H7 (cell line): ENCODE measurements around the gene TRAK2. TPM values are rescaled to one million over a fixed set of nuclear protein-coding genes. Genes with fewer than 3 reads are reported as not detected.
"Not testable (repeated sequence)": the region's sequence is repeated elsewhere in the genome, so short reads cannot be mapped to it uniquely, and the experiment has no call there.

ENCODE experiments used
- DNase-seq: peaks from one replicate; pipeline ENCODE4 v3.0.0; 2012
- H3K27me3 ChIP-seq: 2 replicates; pipeline ENCODE4 v1.6.0; 2011; ENCODE audit warnings: mild to moderate bottlenecking, low read length; ENCODE audit not compliant: control insufficient read depth, insufficient read depth
- H3K36me3 ChIP-seq: replicated peaks from 2 replicates; pipeline ENCODE4 v1.5.1; 2011; ENCODE audit warnings: low read length; ENCODE audit not compliant: control insufficient read depth, insufficient read depth
- H3K4me3 ChIP-seq: 2 replicates; pipeline ENCODE4 v1.5.1; 2011; ENCODE audit warnings: low read depth, mild to moderate bottlenecking, control low read depth, low read length, moderate library complexity; ENCODE audit not compliant: insufficient read depth
- total RNA-seq: library from RNA; depleted of rRNA; stranded (reverse); fragments of >200 nt; shearing (Covaris generic); gene quantifications from 2 replicates; pipeline ENCODE4 v1.2.3, GENCODE V29; 2014

Gene TRAK2
- total RNA-seq, 1 experiment from 2014 or later = 9.0 TPM

- no peaks in the 10 kb centered on the region for H3K27me3 ChIP-seq
- H3K36me3 ChIP-seq = peaks cover 5% of the 10 kb centered on the region
- DNase-seq = no peak
- no peak overlapping the region for H3K4me3 ChIP-seq
These were observed 72.5 kb downstream of the TRAK2 start for GRCh38 chr2:201378496-201379397.

- Histone ChIP-seq H3K4me3 (no peak overlapping the region), H3K27me3 (no peaks in the 10 kb centered on the region), H3K36me3 (peaks cover 5% of the 10 kb centered on the region)
- no peak for DNase-seq
These were observed 74.0 kb downstream of the TRAK2 start for GRCh38 chr2:201377218-201377617.

DNA sequence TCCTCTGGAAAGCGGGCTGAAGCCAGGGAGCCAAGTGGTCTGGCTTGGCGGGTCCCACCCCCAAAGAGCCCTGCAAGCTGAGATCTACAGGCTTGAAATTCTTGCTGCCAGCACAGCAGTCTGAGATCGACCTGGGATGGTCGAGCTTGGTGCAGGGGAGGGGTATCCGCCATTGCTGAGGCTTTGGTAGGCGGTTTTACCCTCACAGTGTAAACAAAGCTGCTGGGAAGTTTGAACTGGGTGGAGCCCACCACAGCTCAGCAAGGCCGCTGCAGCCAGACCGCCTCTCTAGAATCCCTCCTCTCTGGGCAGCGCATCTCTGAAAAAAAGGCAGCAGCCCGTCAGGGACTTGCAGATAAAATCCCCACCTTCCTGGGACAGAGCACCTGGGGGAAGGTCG lies 81.5 kb downstream of the TRAK2 start:
- H3K4me3 ChIP-seq = no peak overlapping the region
- no peaks in the 10 kb centered on the region for H3K27me3 ChIP-seq
- DNase-seq = no peak
- no peaks in the 10 kb centered on the region for H3K36me3 ChIP-seq

- not testable (repeated sequence) for DNase-seq, H3K27me3 ChIP-seq, H3K4me3 ChIP-seq, H3K36me3 ChIP-seq
These were observed 81.9 kb downstream of the TRAK2 start for GRCh38 chr2:201369318-201369717.

DNA sequence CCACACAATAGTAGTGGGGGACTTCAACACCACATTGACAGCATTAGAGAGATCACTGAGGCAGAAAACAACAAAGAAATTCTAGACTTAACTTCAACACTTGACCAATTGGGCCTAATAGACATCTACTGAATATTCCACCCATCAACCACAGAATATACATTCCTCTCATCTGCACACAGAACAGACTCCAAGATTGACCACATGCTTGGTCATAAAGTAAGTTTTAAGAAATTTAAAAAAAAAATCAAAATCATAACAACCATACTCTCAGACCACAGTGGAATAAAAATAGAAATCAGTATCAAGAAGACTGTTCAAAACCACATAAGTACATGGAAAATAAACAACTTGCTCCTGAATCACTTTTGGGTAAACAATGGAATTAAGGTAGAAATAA lies 85.1 kb downstream of the TRAK2 start:
- no peak overlapping the region for H3K4me3 ChIP-seq
- H3K36me3 ChIP-seq = no peaks in the 10 kb centered on the region
- no peaks in the 10 kb centered on the region for H3K27me3 ChIP-seq
- no peak for DNase-seq

GRCh38 chr2:201363857-201364560 lies 87.2 kb downstream of the TRAK2 start:
- peak; percentile 42 for DNase-seq
- H3K27me3 ChIP-seq = no peaks in the 10 kb centered on the region
- no peaks in the 10 kb centered on the region for H3K36me3 ChIP-seq

GRCh38 chr2:201362396-201362795 lies 88.9 kb downstream of the TRAK2 start:
- Histone ChIP-seq H3K4me3 (no peak overlapping the region), H3K36me3 (no peaks in the 10 kb centered on the region), H3K27me3 (no peaks in the 10 kb centered on the region)
- DNase-seq = no peak

More at GRCh38 chr2:201363857-201364560, 87.2 kb downstream of the TRAK2 start:
- no peak overlapping the region for H3K4me3 ChIP-seq

DNA sequence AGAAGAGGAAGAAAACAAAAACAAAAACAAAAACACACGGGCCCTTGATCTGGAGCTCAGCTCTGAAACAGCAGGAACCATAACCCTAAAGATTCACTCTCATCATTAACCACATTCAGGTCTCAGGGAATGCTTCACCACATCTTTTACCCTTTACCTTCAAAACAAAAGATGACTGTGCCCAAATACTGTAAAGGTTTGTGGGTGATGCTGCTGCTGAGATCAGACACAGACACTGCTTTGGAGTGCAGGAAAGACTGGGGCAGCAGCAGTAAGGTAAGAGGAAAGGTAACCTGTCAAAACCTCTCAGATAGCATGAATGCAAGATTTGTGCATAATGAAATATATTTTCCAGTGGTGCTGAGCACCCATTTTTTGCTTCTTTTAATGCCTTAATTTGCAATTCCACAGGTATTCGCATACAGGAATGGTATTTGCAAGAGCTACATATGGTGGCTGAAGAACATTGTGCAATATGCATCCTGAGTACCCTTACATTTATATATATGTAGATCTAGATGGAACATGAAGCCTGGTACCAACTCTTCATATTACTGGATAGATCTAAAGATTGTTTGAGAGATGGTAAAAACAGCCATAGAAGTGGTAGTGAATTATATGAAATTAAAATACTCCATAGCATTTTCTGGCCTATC lies 90.1 kb downstream of the TRAK2 start:
- H3K4me3 ChIP-seq = no peak overlapping the region
- DNase-seq = no peak
- H3K27me3 ChIP-seq = no peaks in the 10 kb centered on the region
- H3K36me3 ChIP-seq = no peaks in the 10 kb centered on the region

DNA sequence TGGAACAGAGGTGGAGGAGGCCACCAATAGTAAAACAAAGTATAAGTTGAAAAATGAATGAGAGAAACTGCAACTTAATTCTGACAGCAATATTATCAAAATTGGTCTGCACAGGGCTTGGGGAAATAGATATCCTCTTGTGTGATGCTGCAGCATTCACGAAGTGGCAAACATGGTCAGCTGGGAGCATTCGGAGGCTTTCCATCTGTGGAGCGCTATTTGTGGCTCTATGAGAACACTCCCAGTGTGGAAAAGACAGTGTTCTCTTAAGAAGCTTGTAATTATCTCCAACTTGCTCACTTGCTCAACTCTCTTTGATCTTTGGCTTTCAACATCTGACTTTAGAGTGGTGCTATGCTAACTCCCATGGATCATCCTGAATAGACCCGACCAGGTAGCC lies 91.0 kb downstream of the TRAK2 start:
- no peaks in the 10 kb centered on the region for H3K36me3 ChIP-seq
- no peak for DNase-seq
- H3K4me3 ChIP-seq = no peak overlapping the region
- no peaks in the 10 kb centered on the region for H3K27me3 ChIP-seq

DNA sequence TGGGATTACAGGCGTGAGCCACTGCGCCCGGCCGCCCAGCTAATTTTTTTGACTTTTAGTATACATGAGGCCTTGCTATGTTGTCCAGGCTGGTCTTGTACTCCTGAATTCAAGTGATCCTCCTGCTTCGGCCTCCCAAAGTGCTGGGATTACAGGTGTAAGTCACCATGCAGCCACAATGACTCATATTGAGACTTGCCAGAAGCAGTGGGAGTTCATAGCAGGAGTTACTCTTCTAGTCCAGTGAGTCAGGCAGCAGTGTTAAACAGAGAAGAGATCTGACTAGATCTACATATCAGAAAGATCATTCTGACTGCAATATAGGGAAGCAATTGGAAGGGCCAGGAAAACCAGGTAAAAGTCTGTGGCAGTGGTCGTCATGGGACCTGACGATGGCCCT lies 92.6 kb downstream of the TRAK2 start:
- no peak for DNase-seq
- Histone ChIP-seq H3K4me3 (no peak overlapping the region), H3K36me3 (no peaks in the 10 kb centered on the region), H3K27me3 (no peaks in the 10 kb centered on the region)

GRCh38 chr2:201357221-201357620 lies 94.0 kb downstream of the TRAK2 start, which contains the start of gene FLACC1:
TSS of gene FLACC1 (minus strand) at chr2:201357345. CDS start at chr2:201351404, 5,941 bp downstream.
- no peak within 1 kb of the TSS for H3K4me3 ChIP-seq
- no peaks in the 10 kb centered on the region for H3K27me3 ChIP-seq
- no peaks in the 10 kb centered on the region for H3K36me3 ChIP-seq
- peak; percentile 78 for DNase-seq

DNA sequence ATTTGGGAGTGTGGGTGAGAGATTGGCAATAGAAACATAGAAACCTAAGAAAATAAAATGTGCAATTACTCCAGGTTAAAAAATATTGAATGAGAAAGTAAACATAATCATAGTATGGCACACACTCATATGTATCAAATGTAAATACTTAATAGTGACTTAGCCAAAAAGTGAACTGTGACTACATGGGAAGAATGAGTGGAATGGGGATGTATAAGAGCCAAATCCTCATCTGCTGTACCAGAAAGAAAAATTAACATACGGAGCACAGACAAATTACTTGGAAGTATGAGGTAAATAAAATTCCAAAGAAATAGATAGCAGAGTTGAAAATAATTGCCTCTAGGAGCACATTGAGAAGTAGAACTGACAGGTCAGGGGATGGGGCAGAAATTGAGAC lies 98.1 kb downstream of the TRAK2 start:
- Histone ChIP-seq H3K4me3 (no peak overlapping the region), H3K27me3 (no peaks in the 10 kb centered on the region), H3K36me3 (no peaks in the 10 kb centered on the region)
- DNase-seq = no peak

DNA sequence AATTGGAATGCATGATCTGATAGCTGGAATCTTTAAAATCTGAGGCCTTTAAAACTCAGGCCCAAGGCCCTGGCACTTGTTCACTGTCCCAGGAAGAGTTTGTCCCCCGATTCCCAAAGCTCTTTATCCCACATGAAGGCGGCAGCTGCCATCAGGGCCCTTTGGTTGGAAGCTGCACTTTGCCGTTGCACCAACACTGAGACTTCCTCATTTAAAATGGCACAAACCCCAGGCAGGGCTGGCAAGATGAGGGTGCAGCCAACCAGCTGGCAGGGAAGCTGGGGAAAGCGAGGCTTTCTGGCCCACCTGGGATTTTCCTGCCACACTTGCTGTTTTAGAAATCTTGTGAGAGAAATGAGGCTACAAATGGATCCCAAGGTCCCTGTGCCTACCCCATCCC lies 100.4 kb downstream of the TRAK2 start:
- DNase-seq = no peak
- no peak overlapping the region for H3K4me3 ChIP-seq
- H3K36me3 ChIP-seq = no peaks in the 10 kb centered on the region
- H3K27me3 ChIP-seq = no peaks in the 10 kb centered on the region

- H3K36me3 ChIP-seq = no peaks in the 10 kb centered on the region
- DNase-seq = no peak
- H3K27me3 ChIP-seq = no peaks in the 10 kb centered on the region
- H3K4me3 ChIP-seq = no peak overlapping the region
These were observed 101.7 kb downstream of the TRAK2 start for GRCh38 chr2:201349601-201350000.

- DNase-seq = no peak
- H3K27me3 ChIP-seq = no peaks in the 10 kb centered on the region
These were observed 102.5 kb downstream of the TRAK2 start for GRCh38 chr2:201348758-201349157.

More at GRCh38 chr2:201348758-201349157, 102.5 kb downstream of the TRAK2 start:
- no peaks in the 10 kb centered on the region for H3K36me3 ChIP-seq
- H3K4me3 ChIP-seq = no peak overlapping the region
